GM12878 (cell line): ENCODE data around the gene ASTN1. TPM values are rescaled to one million over a fixed set of nuclear protein-coding genes. Genes with fewer than 3 reads are reported as not detected.

Source experiments
- ATAC-seq: fragments of 200-7000 bp; cut with Tn5 transposase; 3 replicates; pipeline ENCODE4 v1.9.1; 2020; ENCODE audit warnings: mild to moderate bottlenecking, moderate library complexity
- BruUV-seq: library from RNA; stranded (reverse); fragments of 400-500 nt; replicated peaks from 2 replicates; lab custom pipeline; 2021; lab: Mats Ljungman, UMichigan
- CTCF ChIA-PET: fragments of 300-600 bp; sonication (Branson Sonifier 250); formaldehyde crosslinking; extraction: SDS; loops from one replicate; lab custom pipeline; 2021; ENCODE audit warnings: inconsistent platforms; lab: Yijun Ruan, JAX
- POLR2A ChIA-PET: fragments of 350-600 bp; formaldehyde crosslinking; extraction: SDS; loops from one replicate; lab custom pipeline; 2021; ENCODE audit warnings: inconsistent platforms; lab: Charles Lee
- RAD21 ChIA-PET: fragments of 300-600 bp; sonication (Branson Sonifier 250); formaldehyde crosslinking; loops from one replicate; lab custom pipeline; 2023; ENCODE audit warnings: antibody characterized with exemption; ENCODE audit not compliant: unreplicated experiment; lab: Charles Lee
- SMC1A ChIA-PET: fragments of 300-600 bp; sonication (Branson Sonifier 250); formaldehyde crosslinking; loops from one replicate; lab custom pipeline; 2023; ENCODE audit not compliant: unreplicated experiment, uncharacterized antibody; lab: Charles Lee
- DNase-seq: peaks from one replicate; pipeline ENCODE4 v3.0.0-alpha.2; 2011; ENCODE audit warnings: low read depth, low spot score
- FAIRE-seq: peaks from 3 replicates; lab custom pipeline; 2011; peaks lifted over from hg19 to GRCh38; lab: Jason Lieb, UNC
- H2AFZ ChIP-seq: 2 replicates; pipeline ENCODE4 v1.6.0; 2011; ENCODE audit warnings: low read depth, low read length, control low read depth; ENCODE audit not compliant: control insufficient read depth
- H3K27ac ChIP-seq: 2 replicates; pipeline ENCODE4 v1.5.1; 2011; ENCODE audit warnings: control low read depth; ENCODE audit not compliant: control insufficient read depth, insufficient read depth
- H3K27me3 ChIP-seq, 2 experiments: replicated peaks in 1 of 2; 2 replicates each; pipeline versions ENCODE4 v1.6.0 to v1.6.1; 2011; ENCODE audit warnings: low read length in 1 of 2; ENCODE audit not compliant: control insufficient read depth in 2 of 2, insufficient read depth in 2 of 2
- H3K36me3 ChIP-seq, 2 experiments: 2 replicates each; pipeline ENCODE4 v1.5.1; 2011; ENCODE audit warnings: low read length in 1 of 2; ENCODE audit not compliant: control insufficient read depth in 2 of 2, insufficient read depth in 2 of 2
- H3K4me1 ChIP-seq: 2 replicates; pipeline ENCODE4 v1.6.1; 2011; ENCODE audit warnings: mild to moderate bottlenecking, low read length, moderate library complexity, mixed read lengths; ENCODE audit not compliant: control insufficient read depth, insufficient read depth
- H3K4me2 ChIP-seq: 2 replicates; pipeline ENCODE4 v1.6.0; 2011; ENCODE audit warnings: control low read depth; ENCODE audit not compliant: control insufficient read depth, insufficient read depth
- H3K4me3 ChIP-seq: fragments of 200-600 bp; sonication (generic); 2 replicates; pipeline ENCODE4 v1.5.1; 2016
- H3K79me2 ChIP-seq: 2 replicates; pipeline ENCODE4 v1.6.0; 2011; ENCODE audit warnings: low read length; ENCODE audit not compliant: control insufficient read depth, insufficient read depth
- H3K9ac ChIP-seq: 2 replicates; pipeline ENCODE4 v1.8.0; 2011; ENCODE audit warnings: low read length, control low read depth, mixed read lengths; ENCODE audit not compliant: control insufficient read depth, insufficient read depth
- H3K9me3 ChIP-seq: replicated peaks from 3 replicates; pipeline ENCODE4 v1.5.1; 2011; ENCODE audit warnings: mild to moderate bottlenecking, low read length; ENCODE audit not compliant: control insufficient read depth, insufficient read depth
- H4K20me1 ChIP-seq: 2 replicates; pipeline ENCODE4 v1.6.0; 2011; ENCODE audit not compliant: control insufficient read depth, insufficient read depth
- CEBPB ChIP-seq, 2 experiments: fragments of 150-350 bp in 1 of 2; IDR thresholded peaks; 2 replicates each; pipeline ENCODE4 v1.6.1; 2012 to 2014; ENCODE audit warnings: low read depth in 2 of 2, low read length in 2 of 2, borderline replicate concordance in 1 of 2, inconsistent platforms in 1 of 2
- E2F8 ChIP-seq: fragments of 450-650 bp; IDR thresholded peaks from 2 replicates; pipeline ENCODE4 v1.6.1; 2018; ENCODE audit warnings: mild to moderate bottlenecking, low read depth, moderate library complexity; ENCODE audit not compliant: partially characterized antibody
- ETV6 ChIP-seq, 2 experiments: fragments of 450-650 bp in 1 of 2; IDR thresholded peaks in 1 of 2; conservative IDR thresholded peaks in 1 of 2; 2 replicates each; pipeline ENCODE4 v1.6.1; 2014; ENCODE audit warnings: antibody characterized with exemption in 1 of 2, borderline replicate concordance in 1 of 2, low read depth in 1 of 2, mild to moderate bottlenecking in 1 of 2, moderate library complexity in 1 of 2
- GABPA ChIP-seq: IDR thresholded peaks from 2 replicates; pipeline ENCODE4 v1.6.1; 2014; ENCODE audit warnings: antibody characterized with exemption, low read depth, mild to moderate bottlenecking, inconsistent platforms
- IKZF1 ChIP-seq: fragments of 450-650 bp; conservative IDR thresholded peaks from 2 replicates; pipeline ENCODE4 v1.6.1; 2017; ENCODE audit warnings: antibody characterized with exemption, mild to moderate bottlenecking
- MTA2 ChIP-seq: fragments of 450-650 bp; IDR thresholded peaks from 2 replicates; pipeline ENCODE4 v1.6.1; 2016; ENCODE audit warnings: low read depth, mild to moderate bottlenecking, moderate library complexity
- MYB ChIP-seq: fragments of 150-350 bp; IDR thresholded peaks from 2 replicates; pipeline ENCODE4 v1.6.1; 2014; ENCODE audit warnings: mild to moderate bottlenecking, low read depth, low read length, borderline replicate concordance
- NBN ChIP-seq: fragments of 450-650 bp; IDR thresholded peaks from 2 replicates; pipeline ENCODE4 v1.6.1; 2016
- POU2F2 ChIP-seq: IDR thresholded peaks from 3 replicates; pipeline ENCODE4 v1.6.1; 2011; ENCODE audit warnings: low read depth, mild to moderate bottlenecking, low read length, borderline replicate concordance
- RELA ChIP-seq: fragments of 450-650 bp; IDR thresholded peaks from 2 replicates; pipeline ENCODE4 v1.8.0; 2014; ENCODE audit warnings: borderline replicate concordance; ENCODE audit not compliant: partially characterized antibody
- SUZ12 ChIP-seq: fragments of 200-600 bp; sonication (generic); IDR thresholded peaks from one replicate; pipeline ENCODE4 v1.6.1; 2018; ENCODE audit warnings: antibody characterized with exemption, mild to moderate bottlenecking; ENCODE audit not compliant: unreplicated experiment
- WGBS: methylation state at CpG from one replicate; pipeline ENCODE4 v1.1.6; 2016; ENCODE audit warnings: low lambda C conversion rate; ENCODE audit not compliant: insufficient replicate concordance, insufficient coverage; ENCODE audit errors: missing lambda C conversion rate; 5-methylcytosine and 5-hydroxymethylcytosine counted together
- in situ Hi-C: fragments of 300-500 bp; cut with MboI; formaldehyde crosslinking; loops from 9 replicates; pipeline ENCODE4 v1.14.3; 2018; ENCODE audit warnings: mixed read lengths
- intact Hi-C: fragments of 100-400 bp; cut with micrococcal nuclease; formaldehyde crosslinking; loops from one replicate; pipeline ENCODE4 v1.14.2; 2022; ENCODE audit not compliant: unreplicated experiment
- polyA plus RNA-seq, 11 experiments: library from polyadenylated mRNA; depleted of rRNA in 4 of 11; unstranded in 6 of 11; stranded (reverse) in 5 of 11; fragments of >200 nt; fragmentation: Nextera tagmentation in 4 of 11; fragmentation: Illumina TruSeq in 1 of 11; extraction: Ambion mirVana in 4 of 11; extraction: Trizol in 1 of 11; gene quantifications; 1 replicate in 1 of 11; 2 replicates in 10 of 11; pipeline versions ENCODE4 v1.2.1 to v1.2.3, GENCODE V29; 2011 to 2016; ENCODE audit warnings: inconsistent platforms in 2 of 11, missing spikeins in 2 of 11, low read depth in 1 of 11
- total RNA-seq, 4 experiments: library from RNA; depleted of rRNA in 3 of 4; stranded (reverse); fragments of >200 nt in 3 of 4; fragmentation: Illumina TruSeq in 1 of 4; extraction: Trizol in 1 of 4; gene quantifications; 2 replicates each; pipeline versions ENCODE4 v1.2.1 to v1.2.3, GENCODE V29; 2013 to 2021

ASTN1 gene
- total and polyA plus RNA-seq, 10 of the 15 experiments (the other 5 are each of a cell fraction or from before 2014, with no cell fraction given) = 0.04 TPM; not detected in 9

GRCh38 chr1:176888471-176889032 lies 276.0 kb downstream of the ASTN1 start:
- H2AFZ ChIP-seq = no peak overlapping the region
- ATAC-seq (no peak), DNase-seq (no peak), FAIRE-seq (no peak)
- no peak overlapping the region for H3K27ac ChIP-seq
- in situ Hi-C loops (loop anchor here (10.0 kb wide), 1 partner anchor 514 kb away; no protein-coding TSS in a partner anchor), intact Hi-C loops (no loop called here)
- TF ChIP-seq CEBPB (IDR thresholded peaks at IDR 0.05; ENCODE audit: borderline replicate concordance in 1 of 2, low read depth in 2 of 2, low read length in 2 of 2) (no peak), E2F8 (no peak), MTA2 (no peak), MYB (no peak), IKZF1 (no peak), NBN (no peak), SUZ12 (no peak), POU2F2 (no peak), ETV6 (conservative IDR thresholded peaks at IDR 0.05 in 1 of 2, IDR thresholded peaks at IDR 0.05 in 1 of 2; ENCODE audit: borderline replicate concordance in 1 of 2, low read depth in 1 of 2) (no peak), RELA (no peak), GABPA (no peak)
- no TSS peak for BruUV-seq
- ChIA-PET SMC1A (no interaction called here), POLR2A (no interaction called here), RAD21 (no interaction called here), CTCF (no interaction called here)
- H3K79me2 ChIP-seq = no peaks in the 10 kb centered on the region
- peaks cover 3 to 4% of the 10 kb centered on the region in 2 experiments; a peak in 2 of 4 replicates for H3K27me3 ChIP-seq
- no peaks in the 10 kb centered on the region for H3K36me3 ChIP-seq
- H3K4me2 ChIP-seq = no peak overlapping the region
- H3K4me1 ChIP-seq = no peaks in the 10 kb centered on the region
- H4K20me1 ChIP-seq = no peaks in the 10 kb centered on the region
- H3K4me3 ChIP-seq = no peak overlapping the region
- 2% methylated on average over 3 of the region's 3 CpGs for WGBS
- no peak overlapping the region for H3K9ac ChIP-seq
- H3K9me3 ChIP-seq = no peaks in the 10 kb centered on the region
